HG02678 (cell line): ENCODE measurements around the gene MMP24OS.
A peak's percentile ranks its signal among the peaks of the same experiment; 100 is the strongest.

Source experiments
- ATAC-seq: cut with Tn5 transposase; IDR thresholded peaks from one replicate; pipeline ENCODE4 v1.9.1; 2021; ENCODE audit warnings: mild to moderate bottlenecking, moderate library complexity; ENCODE audit not compliant: unreplicated experiment

The MMP24OS gene

DNA sequence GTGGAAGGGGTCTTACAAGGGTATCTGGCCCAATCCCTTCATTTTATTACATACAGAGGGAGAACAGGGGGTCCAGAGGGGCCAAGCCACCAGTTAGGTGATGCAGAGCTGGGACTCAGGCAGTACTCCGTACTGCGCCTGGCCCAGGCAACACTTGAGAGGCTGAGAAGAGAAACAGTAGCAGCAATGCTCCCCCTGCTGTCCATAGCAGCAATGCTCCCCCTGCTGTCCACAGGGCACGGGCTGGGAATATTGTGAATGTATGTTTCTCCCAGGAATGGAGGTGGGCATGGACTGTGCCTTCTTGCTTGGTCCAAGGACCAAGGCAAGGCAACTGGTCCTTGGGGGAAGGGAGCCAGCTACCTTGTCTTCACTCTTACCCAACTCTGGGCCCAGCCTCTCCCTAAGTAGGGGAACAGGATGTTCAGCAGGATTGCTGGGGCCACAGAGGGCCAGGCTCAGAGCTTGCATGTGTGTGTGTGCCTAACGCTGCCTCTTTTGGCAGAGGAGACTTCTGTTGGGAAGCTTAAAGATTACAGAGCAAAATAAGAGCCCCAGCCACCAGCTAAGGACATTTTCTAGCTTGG is 29.1 kb upstream of the MMP24OS start:
- ATAC-seq = no peak

DNA sequence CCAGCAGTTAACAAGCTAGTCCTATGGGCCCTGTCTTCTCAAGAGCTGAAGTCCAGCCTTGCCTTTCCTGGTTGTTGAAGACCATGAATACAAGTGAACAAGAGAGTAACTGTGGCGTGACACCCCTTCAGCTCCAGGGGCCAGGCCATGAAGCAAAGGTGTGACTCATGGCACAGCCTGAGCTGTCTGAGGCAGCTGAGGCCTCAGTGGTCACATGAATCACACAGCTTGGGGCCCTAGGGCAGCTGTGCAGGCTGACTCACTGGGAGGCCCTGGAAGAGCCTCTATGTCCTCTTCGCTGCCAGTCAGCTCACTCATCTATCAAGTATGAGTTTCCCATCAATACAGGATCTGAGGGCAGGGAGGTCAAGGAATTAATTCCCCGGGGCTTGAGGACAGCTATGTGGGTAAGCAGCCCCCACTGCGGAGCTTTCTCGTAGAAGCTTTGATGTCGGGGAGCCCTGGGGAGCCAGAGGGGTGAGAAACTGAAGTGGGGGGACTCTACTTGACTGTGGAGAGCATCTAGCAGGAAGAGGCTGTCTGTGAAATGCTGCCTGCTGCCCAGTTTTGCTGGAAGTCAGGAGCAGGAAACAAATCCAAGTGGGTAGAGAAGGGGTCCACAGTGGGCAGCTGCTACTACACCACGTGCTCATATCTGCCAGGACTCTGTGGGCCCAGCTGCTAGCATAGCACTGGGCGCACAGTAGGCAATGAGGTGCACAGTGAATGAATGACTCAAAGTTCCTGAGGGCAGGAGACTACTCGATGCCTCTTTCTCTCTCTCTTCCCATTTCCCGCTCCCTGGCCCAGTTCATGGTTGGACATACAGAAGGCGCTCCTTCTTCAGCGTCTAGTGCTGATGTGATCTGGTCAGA is 28.0 kb upstream of the MMP24OS start:
- ATAC-seq = no peak

DNA sequence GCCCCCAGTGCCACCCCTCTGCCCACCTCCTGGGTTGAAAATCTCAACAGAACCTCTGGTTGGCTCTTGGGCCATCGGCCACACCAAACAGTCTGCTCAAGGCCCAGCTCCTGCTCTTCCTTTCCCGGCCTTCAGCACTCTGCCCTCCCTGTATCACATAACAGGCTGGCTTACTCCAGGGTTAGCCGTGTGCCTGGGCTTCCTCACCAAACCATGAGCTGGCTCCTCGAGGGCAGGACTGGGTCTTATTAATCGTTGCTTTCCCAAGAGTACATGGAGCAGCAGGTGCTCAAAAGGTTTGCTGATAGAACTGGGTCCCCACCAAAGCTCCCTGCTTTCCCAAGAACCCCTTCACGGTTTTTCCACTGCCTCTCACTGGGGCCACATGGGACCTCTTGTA is 27.0 kb upstream of the MMP24OS start:
- ATAC-seq = no peak

DNA sequence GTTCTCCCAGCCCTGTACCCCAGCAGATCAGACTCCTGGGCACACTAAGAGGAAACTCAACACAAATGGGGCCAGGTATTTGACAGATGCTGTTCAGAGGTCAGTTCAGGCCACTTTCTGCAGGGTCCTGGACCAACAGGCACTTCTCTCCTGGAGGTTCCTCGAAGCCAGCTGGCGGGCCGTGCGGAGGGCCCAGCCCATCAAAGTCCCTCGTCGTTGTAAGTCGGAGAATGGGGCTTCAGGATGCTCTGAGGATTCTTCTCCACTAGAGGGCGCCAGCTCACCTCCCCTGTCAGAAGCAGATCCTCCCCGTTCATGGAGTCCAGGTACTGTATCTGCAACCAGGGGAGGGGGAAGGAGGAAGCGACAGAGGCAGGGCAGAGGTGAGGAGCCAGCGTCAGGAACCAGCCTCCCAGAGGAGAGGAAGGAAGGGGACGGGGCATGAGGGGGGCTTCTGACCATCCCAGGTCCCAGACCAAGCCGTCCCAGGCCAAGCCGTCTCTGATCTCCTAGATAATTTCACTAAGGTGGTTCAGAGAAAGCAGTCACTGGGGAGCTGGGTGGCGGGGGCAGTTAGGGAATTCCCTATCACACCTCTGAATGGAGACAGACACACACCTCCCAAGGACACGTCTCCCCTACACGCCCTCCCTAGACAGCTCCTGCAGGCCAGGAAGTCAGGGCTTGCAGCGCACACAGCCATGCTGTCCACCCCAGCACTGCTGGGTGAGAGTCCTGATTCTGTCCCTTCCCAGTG is 26.0 kb upstream of the MMP24OS start:
- peak; percentile 50 for ATAC-seq

- ATAC-seq = no peak
Observed at GRCh38 chr20:35303382-35303734, 25.4 kb upstream of the MMP24OS start.

DNA sequence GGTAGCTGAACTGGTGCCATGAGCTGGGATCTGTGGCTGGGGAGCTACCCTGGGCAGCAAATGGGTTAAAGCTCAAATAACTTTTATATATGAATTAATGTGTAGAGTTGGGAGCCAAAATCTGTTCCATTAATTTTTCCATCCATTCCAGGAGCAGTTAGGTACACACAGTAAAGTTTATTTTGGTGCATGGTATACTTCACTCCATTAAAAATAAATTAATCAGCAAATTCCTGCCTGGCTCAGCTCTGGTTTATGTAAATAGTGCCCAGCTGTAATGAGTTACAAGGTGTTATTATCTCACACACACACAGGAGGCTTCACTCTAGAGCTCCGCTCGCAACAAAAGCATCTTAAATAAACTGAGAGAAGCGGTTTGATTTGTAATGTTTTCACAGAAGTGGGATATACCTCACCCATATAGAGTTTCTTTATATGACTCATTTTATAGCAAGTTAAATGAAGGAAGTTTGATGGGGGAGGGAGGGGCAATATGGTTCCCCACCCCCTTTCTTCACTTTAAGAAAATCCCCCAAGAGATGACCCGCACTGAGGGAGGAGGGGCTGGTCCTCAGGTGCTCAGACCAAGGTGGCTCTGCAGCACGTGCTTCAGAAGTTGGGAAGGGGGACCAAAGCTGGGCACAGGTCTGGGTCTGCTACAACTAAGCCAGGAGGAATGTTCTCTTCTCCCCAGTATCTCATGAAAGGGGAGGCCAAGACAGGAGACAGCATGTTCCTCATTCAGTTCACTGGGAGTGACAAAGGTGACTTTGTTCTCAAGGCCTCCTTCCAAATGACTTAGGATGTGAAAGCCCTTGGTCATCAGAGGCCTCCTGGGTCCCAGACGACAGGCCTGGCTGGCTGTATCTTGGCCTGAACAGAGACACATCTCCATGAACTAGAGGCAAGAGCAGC is 24.8 kb upstream of the MMP24OS start:
- ATAC-seq = no peak

- ATAC-seq = no peak
Observed at GRCh38 chr20:35301426-35301825, 23.5 kb upstream of the MMP24OS start.

DNA sequence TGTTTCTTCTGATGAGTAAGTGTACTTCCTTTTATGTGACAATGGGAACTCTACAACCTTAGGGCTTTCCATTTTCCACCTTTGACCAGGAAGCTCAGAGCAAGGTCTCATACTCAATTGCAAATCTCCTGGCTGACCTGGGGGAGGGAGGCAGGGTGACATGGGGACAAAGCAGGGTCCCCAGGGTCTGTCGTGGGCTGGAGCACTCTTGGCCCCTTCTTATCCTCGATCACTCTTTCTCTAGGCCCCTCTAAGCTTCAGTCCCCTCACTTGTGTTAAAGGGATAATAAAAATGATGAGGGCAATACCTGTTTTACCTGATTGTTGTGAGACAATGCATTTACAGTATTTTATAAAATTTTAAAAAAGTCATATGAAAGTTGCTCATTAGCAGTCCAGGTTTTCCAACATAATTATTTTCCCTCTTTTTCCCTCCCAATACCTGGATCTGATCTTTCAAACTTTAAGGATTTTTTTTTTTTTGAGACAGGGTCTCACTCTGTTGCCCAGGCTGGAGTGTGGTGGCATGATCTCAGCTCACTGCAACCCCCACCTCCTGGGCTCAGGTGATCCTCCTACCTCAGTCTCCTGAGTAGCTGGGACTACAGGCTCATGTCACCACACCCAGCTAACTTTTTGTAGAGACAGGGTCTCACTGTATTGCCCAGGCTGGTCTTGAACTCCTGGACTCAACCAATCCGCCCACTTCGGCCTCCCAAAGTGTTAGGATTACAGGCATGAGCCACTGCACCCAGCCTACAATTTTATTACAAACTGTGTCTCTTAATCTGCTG is 22.7 kb upstream of the MMP24OS start:
- no peak for ATAC-seq

GRCh38 chr20:35299780-35300179 is 21.9 kb upstream of the MMP24OS start:
- ATAC-seq = no peak

GRCh38 chr20:35298264-35298663 is 20.3 kb upstream of the MMP24OS start:
- no peak for ATAC-seq

- no peak for ATAC-seq
Observed at GRCh38 chr20:35297740-35298139, 19.8 kb upstream of the MMP24OS start.

- ATAC-seq = no peak
Observed at GRCh38 chr20:35297155-35297554, 19.2 kb upstream of the MMP24OS start.

- ATAC-seq = no peak
Observed at GRCh38 chr20:35296101-35296554, 18.2 kb upstream of the MMP24OS start.

GRCh38 chr20:35295674-35296073 is 17.8 kb upstream of the MMP24OS start:
- ATAC-seq = no peak

GRCh38 chr20:35295058-35295457 is 17.1 kb upstream of the MMP24OS start:
- ATAC-seq = no peak

- no peak for ATAC-seq
Observed at GRCh38 chr20:35294293-35294685, 16.4 kb upstream of the MMP24OS start.

- ATAC-seq = no peak
Observed at GRCh38 chr20:35293303-35294292, 15.7 kb upstream of the MMP24OS start.

DNA sequence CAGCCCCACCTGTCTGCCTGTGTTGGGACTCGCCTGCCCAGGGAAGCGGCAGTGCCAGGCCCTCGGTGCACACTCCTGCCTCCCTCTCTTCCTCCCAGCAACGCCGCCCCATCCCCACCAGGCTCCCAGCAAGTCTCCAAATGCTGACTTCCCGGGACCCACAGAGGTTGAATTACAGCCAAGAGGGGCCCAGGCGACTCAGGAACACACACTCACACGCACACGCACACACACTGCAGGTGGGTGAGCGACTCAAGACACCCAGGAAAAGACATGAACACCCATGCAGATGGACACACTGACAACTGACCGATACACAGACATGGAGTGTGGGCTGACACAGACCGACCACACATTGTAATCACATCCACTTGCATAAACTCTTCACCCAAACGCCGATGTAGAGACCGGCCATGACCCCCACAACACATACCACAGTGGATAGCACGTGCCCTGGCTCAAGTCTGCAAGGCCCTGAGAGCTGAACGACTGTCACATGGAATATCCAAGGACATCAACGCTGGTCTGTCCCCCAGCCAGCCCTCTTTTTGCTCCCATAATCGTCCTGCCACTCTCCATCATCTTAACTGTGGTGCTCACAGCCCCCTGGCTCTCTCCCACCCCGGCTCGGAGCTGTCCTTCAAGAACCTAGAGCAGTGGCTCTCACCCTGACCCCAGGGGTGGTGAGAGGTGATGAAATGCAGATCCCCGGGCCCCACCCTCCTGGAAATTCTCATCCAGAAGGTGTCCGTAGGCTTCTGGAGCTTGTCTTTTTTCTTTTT is 14.8 kb upstream of the MMP24OS start:
- no peak for ATAC-seq
